SU-DHL-6 (cell line): ENCODE data around the gene SH3RF2.
A peak's percentile ranks its signal among the peaks of the same experiment; 100 is the strongest.
"Not testable (repeated sequence)": the region's sequence is repeated elsewhere in the genome, so short reads cannot be mapped to it uniquely, and the experiment has no call there.

Experiments
- H2AFZ ChIP-seq: fragments of 200-600 bp; sonication (generic); 2 replicates; pipeline ENCODE4 v1.6.1; 2014; ENCODE audit warnings: low read depth, mild to moderate bottlenecking, moderate library complexity, mixed read lengths, antibody characterized with exemption, low read length; ENCODE audit not compliant: severe bottlenecking
- H3F3A ChIP-seq: fragments of 200-600 bp; shearing (Covaris generic); 2 replicates; pipeline ENCODE4 v1.6.0; 2016; ENCODE audit warnings: antibody characterized with exemption, mild to moderate bottlenecking; ENCODE audit not compliant: insufficient read depth
- H3K27ac ChIP-seq: fragments of 200-600 bp; sonication (generic); 2 replicates; pipeline ENCODE4 v1.5.1; 2016; ENCODE audit warnings: low read depth, mild to moderate bottlenecking, low read length, moderate library complexity, mixed read lengths
- H3K27me3 ChIP-seq: fragments of 200-600 bp; sonication (generic), shearing (Covaris generic); 2 replicates; pipeline ENCODE4 v1.6.0; 2014; ENCODE audit warnings: mild to moderate bottlenecking, low read length
- H3K36me3 ChIP-seq: fragments of 200-600 bp; sonication (generic); 2 replicates; pipeline ENCODE4 v1.6.1; 2014; ENCODE audit warnings: mild to moderate bottlenecking, low read length, mixed read lengths
- H3K4me2 ChIP-seq: fragments of 300-600, 200-600 bp; shearing (Covaris generic), sonication (generic); 2 replicates; pipeline ENCODE4 v1.6.0; 2014; ENCODE audit warnings: low read length, low read depth, mild to moderate bottlenecking; ENCODE audit not compliant: poor library complexity, severe bottlenecking
- H3K4me3 ChIP-seq: fragments of 200-600 bp; sonication (generic); 2 replicates; pipeline ENCODE4 v1.5.1; 2014; ENCODE audit warnings: antibody characterized with exemption, low read length, mild to moderate bottlenecking, mixed read lengths; ENCODE audit not compliant: insufficient read depth, poor library complexity, severe bottlenecking
- H3K79me2 ChIP-seq: fragments of 200-600 bp; sonication (generic); 2 replicates; pipeline ENCODE4 v1.6.1; 2014; ENCODE audit warnings: mild to moderate bottlenecking, low read length, moderate library complexity; ENCODE audit not compliant: insufficient read depth
- H3K9ac ChIP-seq: fragments of 200-600 bp; sonication (generic); 2 replicates; pipeline ENCODE4 v1.7.0; 2014; ENCODE audit warnings: mild to moderate bottlenecking, low read length
- H3K9me2 ChIP-seq: fragments of 200-600 bp; sonication (generic); replicated peaks from 2 replicates; pipeline ENCODE4 v1.6.1; 2014; ENCODE audit warnings: low read length; ENCODE audit not compliant: insufficient read depth
- H3K9me3 ChIP-seq: fragments of 200-600 bp; sonication (generic); 2 replicates; pipeline ENCODE4 v1.6.1; 2014; ENCODE audit warnings: low read length, mixed read lengths; ENCODE audit not compliant: insufficient read depth
- H4K20me1 ChIP-seq: fragments of 200-600 bp; sonication (generic); 2 replicates; pipeline ENCODE4 v1.6.1; 2014; ENCODE audit warnings: low read depth, mild to moderate bottlenecking, antibody characterized with exemption, low read length, moderate library complexity, mixed read lengths
- CTCF ChIP-seq: fragments of 200-600 bp; sonication (generic); IDR thresholded peaks from one replicate; pipeline ENCODE4 v1.5.1; 2017; ENCODE audit warnings: antibody characterized with exemption, mild to moderate bottlenecking, low read length, moderate library complexity; ENCODE audit not compliant: insufficient read depth, poor library complexity, severe bottlenecking
- EZH2phosphoT487 ChIP-seq: fragments of 200-600 bp; sonication (generic), shearing (Covaris generic); conservative IDR thresholded peaks from 2 replicates; pipeline ENCODE4 v1.6.1; 2018; ENCODE audit warnings: mild to moderate bottlenecking, antibody characterized with exemption, low read length, moderate library complexity, mixed read lengths

Gene SH3RF2

GRCh38 chr5:146105477-146105876 lies 169.1 kb downstream of the SH3RF2 start, which contains the start of gene PLAC8L1:
Gene PLAC8L1 (minus strand): TSS chr5:146105577. CDS start chr5:146104311, 1,266 bp downstream.
- no peaks in the 10 kb centered on the region for H3K9me3 ChIP-seq
- TF ChIP-seq CTCF: no peak
- TF ChIP-seq EZH2phosphoT487: no peak
- H3K9ac ChIP-seq: no peak within 1 kb of the TSS
- no peak within 1 kb of the TSS for H3K27ac ChIP-seq
- H3K9me2 ChIP-seq: no peaks in the 10 kb centered on the region
- H3K4me3 ChIP-seq: no peak within 1 kb of the TSS
- H3K4me2 ChIP-seq: no peak within 1 kb of the TSS
- 0 out of 2 replicates have a peak, but pooled peaks cover 4% of the 10 kb centered on the region for H3K36me3 ChIP-seq
- no peaks in the 10 kb centered on the region for H4K20me1 ChIP-seq
- no peaks in the 10 kb centered on the region for H3K79me2 ChIP-seq
- H3F3A ChIP-seq: peaks cover 11% of the 10 kb centered on the region
- H3K27me3 ChIP-seq: no peaks in the 10 kb centered on the region
- H2AFZ ChIP-seq: no peak within 1 kb of the TSS

GRCh38 chr5:146107901-146108300 lies 171.5 kb downstream of the SH3RF2 start:
- Histone ChIP-seq H2AFZ (no peak overlapping the region), H3K79me2 (no peaks in the 10 kb centered on the region), H3K27ac (peak overlapping the region; percentile 52), H3K4me3 (no peak overlapping the region), H4K20me1 (no peaks in the 10 kb centered on the region), H3K9me3 (no peaks in the 10 kb centered on the region), H3K9me2 (no peaks in the 10 kb centered on the region), H3K27me3 (no peaks in the 10 kb centered on the region), H3K36me3 (0 out of 2 replicates have a peak, but pooled peaks cover 4% of the 10 kb centered on the region), H3K9ac (no peak overlapping the region), H3K4me2 (no peak overlapping the region), H3F3A (peaks cover 16% of the 10 kb centered on the region)
- TF ChIP-seq EZH2phosphoT487: no peak
- TF ChIP-seq CTCF: no peak

GRCh38 chr5:146108870-146109269 lies 172.5 kb downstream of the SH3RF2 start:
- not testable (repeated sequence) for H3K4me3 ChIP-seq, H3K9me3 ChIP-seq, H3K9me2 ChIP-seq, H2AFZ ChIP-seq, H3K9ac ChIP-seq, H3K27ac ChIP-seq, H3K79me2 ChIP-seq, H4K20me1 ChIP-seq, H3K27me3 ChIP-seq, H3K4me2 ChIP-seq
- H3F3A ChIP-seq: peaks cover 16% of the 10 kb centered on the region
- H3K36me3 ChIP-seq: peaks cover 11% of the 10 kb centered on the region

GRCh38 chr5:146109379-146109778 lies 173.0 kb downstream of the SH3RF2 start:
- Histone ChIP-seq H3K9me2 (no peaks in the 10 kb centered on the region), H3K27ac (no peak overlapping the region), H3F3A (peaks cover 16% of the 10 kb centered on the region), H3K4me3 (no peak overlapping the region), H3K36me3 (peaks cover 11% of the 10 kb centered on the region), H4K20me1 (no peaks in the 10 kb centered on the region), H3K4me2 (no peak overlapping the region), H3K79me2 (no peaks in the 10 kb centered on the region), H3K27me3 (no peaks in the 10 kb centered on the region), H3K9ac (no peak overlapping the region), H3K9me3 (no peaks in the 10 kb centered on the region), H2AFZ (no peak overlapping the region)
- no peak for TF ChIP-seq CTCF
- TF ChIP-seq EZH2phosphoT487: no peak
